Endothelial cell (in vitro differentiated cells): ENCODE measurements around the gene ROCK2. TPM values are rescaled to one million over a fixed set of nuclear protein-coding genes. Genes with fewer than 3 reads are reported as not detected.

Source experiments
- DNase-seq: peaks from one replicate; pipeline ENCODE4 v3.0.0; 2021; ENCODE audit warnings: low spot score
- H3K27ac Mint-ChIP-seq: one replicate; pipeline ENCODE4 v1.8.0; 2021; ENCODE audit warnings: mixed read lengths, inconsistent platforms; ENCODE audit not compliant: unreplicated experiment
- H3K27me3 Mint-ChIP-seq: one replicate; pipeline ENCODE4 v1.8.0; 2021; ENCODE audit warnings: mild to moderate bottlenecking, moderate library complexity, mixed read lengths, inconsistent platforms; ENCODE audit not compliant: unreplicated experiment
- H3K36me3 Mint-ChIP-seq: one replicate; pipeline ENCODE4 v1.8.0; 2021; ENCODE audit warnings: mild to moderate bottlenecking, low read depth, mixed read lengths, inconsistent platforms; ENCODE audit not compliant: unreplicated experiment
- H3K4me1 Mint-ChIP-seq: one replicate; pipeline ENCODE4 v1.8.0; 2021; ENCODE audit warnings: mild to moderate bottlenecking, mixed read lengths, inconsistent platforms; ENCODE audit not compliant: unreplicated experiment
- H3K4me3 Mint-ChIP-seq: one replicate; pipeline ENCODE4 v1.8.0; 2021; ENCODE audit warnings: mild to moderate bottlenecking, mixed read lengths, inconsistent platforms; ENCODE audit not compliant: unreplicated experiment
- H3K9me3 Mint-ChIP-seq: one replicate; pipeline ENCODE4 v1.8.0; 2021; ENCODE audit warnings: mixed read lengths, inconsistent platforms; ENCODE audit not compliant: unreplicated experiment
- CTCF ChIP-seq: fragments of 200-600 bp; sonication (generic); IDR thresholded peaks from one replicate; pipeline ENCODE4 v1.5.0; 2021; ENCODE audit warnings: antibody characterized with exemption; ENCODE audit not compliant: unreplicated experiment
- total RNA-seq: library from RNA; stranded (reverse); fragmentation: NEBNext Ultra II Directional; extraction: Animal tissue kit (Norgen Biotek cat#: 25700); gene quantifications from one replicate; pipeline ENCODE4 v1.2.1, GENCODE V29; 2021; ENCODE audit not compliant: unreplicated experiment

The ROCK2 gene
- total RNA-seq, 1 donor from 2014 or later = 52.8 TPM

- H3K36me3 Mint-ChIP-seq = no peaks in the 10 kb centered on the region
- no peak overlapping the region for H3K27ac Mint-ChIP-seq
- peaks cover 11% of the 10 kb centered on the region for H3K4me1 Mint-ChIP-seq
- no peak for DNase-seq
- H3K9me3 Mint-ChIP-seq = no peaks in the 10 kb centered on the region
- H3K4me3 Mint-ChIP-seq = no peak overlapping the region
- peaks cover 2% of the 10 kb centered on the region for H3K27me3 Mint-ChIP-seq
- no peak for TF ChIP-seq CTCF
These were observed 44.6 kb upstream of the ROCK2 start for GRCh38 chr2:11389052-11389420.

GRCh38 chr2:11388262-11389051, 44.0 kb upstream of the ROCK2 start:
- H3K27ac Mint-ChIP-seq = no peak overlapping the region
- no peak overlapping the region for H3K4me3 Mint-ChIP-seq
- no peaks in the 10 kb centered on the region for H3K36me3 Mint-ChIP-seq
- no peaks in the 10 kb centered on the region for H3K9me3 Mint-ChIP-seq
- peaks cover 2% of the 10 kb centered on the region for H3K27me3 Mint-ChIP-seq
- peaks cover 11% of the 10 kb centered on the region for H3K4me1 Mint-ChIP-seq
- DNase-seq = no peak
- TF ChIP-seq CTCF = no peak

GRCh38 chr2:11387843-11388242, 43.4 kb upstream of the ROCK2 start:
- H3K4me1 Mint-ChIP-seq = peaks cover 11% of the 10 kb centered on the region
- no peak overlapping the region for H3K27ac Mint-ChIP-seq
- no peak for TF ChIP-seq CTCF
- no peaks in the 10 kb centered on the region for H3K9me3 Mint-ChIP-seq
- H3K27me3 Mint-ChIP-seq = peaks cover 2% of the 10 kb centered on the region
- no peaks in the 10 kb centered on the region for H3K36me3 Mint-ChIP-seq
- DNase-seq = no peak
- H3K4me3 Mint-ChIP-seq = no peak overlapping the region

GRCh38 chr2:11387100-11387390, 42.6 kb upstream of the ROCK2 start:
- no peak for DNase-seq
- TF ChIP-seq CTCF = no peak
- Mint-ChIP-seq H3K4me1 (peaks cover 9% of the 10 kb centered on the region), H3K36me3 (no peaks in the 10 kb centered on the region), H3K27ac (no peak overlapping the region), H3K9me3 (no peaks in the 10 kb centered on the region), H3K4me3 (no peak overlapping the region), H3K27me3 (peaks cover 2% of the 10 kb centered on the region)

DNA sequence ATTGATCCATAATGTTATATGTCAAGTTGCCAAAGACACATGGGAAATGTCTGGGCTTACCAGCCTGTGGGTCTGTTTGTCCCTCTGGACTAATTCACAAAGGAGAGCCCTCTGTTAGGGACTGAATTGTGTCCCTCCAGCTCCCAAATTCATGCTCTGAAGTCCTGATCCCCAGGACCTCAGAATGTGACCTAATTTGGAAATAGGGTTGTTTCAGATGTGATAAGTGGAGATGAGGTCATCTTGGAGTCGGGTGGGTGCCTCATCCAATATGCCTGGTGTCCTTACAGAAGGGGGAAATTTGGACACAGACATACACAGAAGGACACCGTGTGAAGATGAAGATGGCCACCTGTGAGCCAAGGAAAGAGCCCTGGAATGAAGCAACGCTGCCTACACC, 41.4 kb upstream of the ROCK2 start:
- Mint-ChIP-seq H3K9me3 (no peaks in the 10 kb centered on the region), H3K27ac (no peak overlapping the region), H3K36me3 (no peaks in the 10 kb centered on the region), H3K27me3 (peaks cover 2% of the 10 kb centered on the region), H3K4me3 (no peak overlapping the region), H3K4me1 (peaks cover 4% of the 10 kb centered on the region)
- no peak for DNase-seq
- TF ChIP-seq CTCF = no peak
